Upper lobe of left lung (tissue), 6 donors: ENCODE results near the gene CMTR1. TPM values are rescaled to one million over a fixed set of nuclear protein-coding genes. Genes with fewer than 3 reads are reported as not detected.
"Not testable (repeated sequence)": the region's sequence is repeated elsewhere in the genome, so short reads cannot be mapped to it uniquely, and the experiment has no call there.

Experiments used
- ATAC-seq, 2 donors: fragments of 200-7000 bp; cut with Tn5 transposase; one replicate each; pipeline ENCODE4 v1.9.1; 2022; ENCODE audit warnings: mild to moderate bottlenecking in 2 of 2, moderate library complexity in 2 of 2; ENCODE audit not compliant: low FRiP score in 2 of 2
- DNase-seq, 2 donors: peaks; one replicate each; pipeline ENCODE4 v3.0.0-alpha.2; 2019 to 2020
- H3K27ac ChIP-seq, 4 donors: fragments of 200-600 bp; sonication (generic); one replicate each; pipeline ENCODE4 v1.5.1; 2016 to 2019
- H3K27me3 ChIP-seq, 4 donors: fragments of 200-600 bp; sonication (generic); one replicate each; pipeline ENCODE4 v1.5.1; 2017 to 2019
- H3K36me3 ChIP-seq, 4 donors: fragments of 200-600 bp; sonication (generic); one replicate each; pipeline ENCODE4 v1.5.1; 2016 to 2019
- H3K4me1 ChIP-seq, 4 donors: fragments of 200-600 bp; sonication (generic); one replicate each; pipeline ENCODE4 v1.5.1; 2018 to 2019
- H3K4me3 ChIP-seq, 4 donors: fragments of 200-600 bp; sonication (generic); one replicate each; pipeline ENCODE4 v1.5.1; 2017 to 2019; ENCODE audit warnings: mild to moderate bottlenecking in 2 of 4, moderate library complexity in 1 of 4
- H3K9me3 ChIP-seq, 4 donors: fragments of 200-600 bp; sonication (generic); one replicate each; pipeline ENCODE4 v1.5.1; 2018 to 2019
- EP300 ChIP-seq, 4 donors: sonication (generic); formaldehyde crosslinking; IDR thresholded peaks; one replicate each; pipeline ENCODE4 v1.5.1; 2017; ENCODE audit warnings: antibody characterized with exemption in 4 of 4, control low read depth in 2 of 4
- POLR2A ChIP-seq, 4 donors: fragments of 450-650 bp; IDR thresholded peaks; one replicate each; pipeline ENCODE4 v1.5.1; 2016 to 2017; ENCODE audit warnings: antibody characterized with exemption in 4 of 4, mild to moderate bottlenecking in 2 of 4
- POLR2AphosphoS5 ChIP-seq, 2 donors: sonication (generic); formaldehyde crosslinking; IDR thresholded peaks; one replicate each; pipeline ENCODE4 v1.5.1; 2017; ENCODE audit warnings: antibody characterized with exemption in 2 of 2
- WGBS, 2 donors: methylation state at CpG; one replicate each; pipeline ENCODE4 v1.1.5; 2017 to 2018; 5-methylcytosine and 5-hydroxymethylcytosine counted together
- total RNA-seq, 6 donors: library from RNA; depleted of rRNA in 4 of 6; stranded (reverse); fragments of >200 nt in 4 of 6; gene quantifications; one replicate each; pipeline versions ENCODE4 v1.1.0 to v1.2.1, GENCODE V29; 2016 to 2021
- TF ChIP-seq, protein P1 (sequence below), 6 experiments: fragments of 450-650 bp in 4 of 6; fragments of 200-600 bp in 2 of 6; sonication (generic) in 2 of 6; IDR thresholded peaks; one replicate each; pipeline ENCODE4 v1.5.1; 2016 to 2019; ENCODE audit warnings: antibody characterized with exemption in 6 of 6
- donor health status: DM: no; HTN: no; CAD: no; lungs with moderate emphysema.
- donor health status: DM: no; HTN: yes; CAD: no; lungs with severe emphysema.

Gene CMTR1
- total RNA-seq, 6 donors from 2014 or later = 34.5 to 80.7 (median 38.1) TPM

GRCh38 chr6:37399795-37400490, 33.1 kb upstream of the CMTR1 start:
- WGBS, 2 donors = 56 to 70% methylated on average over 4 of the region's 4 CpGs
- H3K27ac ChIP-seq = no peak overlapping the region

GRCh38 chr6:37401658-37402057, 31.4 kb upstream of the CMTR1 start:
- H3K36me3 ChIP-seq, H3K27me3 ChIP-seq, H3K4me3 ChIP-seq, DNase-seq, ATAC-seq, H3K9me3 ChIP-seq, H3K4me1 ChIP-seq, H3K27ac ChIP-seq: not testable (repeated sequence)

More at GRCh38 chr6:37399795-37400490, 33.1 kb upstream of the CMTR1 start:
- DNase-seq (no peak), ATAC-seq (no peak)
- Histone ChIP-seq H3K36me3 (no peaks in the 10 kb centered on the region), H3K4me3 (no peak overlapping the region), H3K4me1 (no peaks in the 10 kb centered on the region), H3K27me3 (no peaks in the 10 kb centered on the region), H3K9me3 (no peaks in the 10 kb centered on the region)
- no peak for TF ChIP-seq EP300 (IDR thresholded peaks at IDR 0.05)
- TF ChIP-seq, protein P1, sequence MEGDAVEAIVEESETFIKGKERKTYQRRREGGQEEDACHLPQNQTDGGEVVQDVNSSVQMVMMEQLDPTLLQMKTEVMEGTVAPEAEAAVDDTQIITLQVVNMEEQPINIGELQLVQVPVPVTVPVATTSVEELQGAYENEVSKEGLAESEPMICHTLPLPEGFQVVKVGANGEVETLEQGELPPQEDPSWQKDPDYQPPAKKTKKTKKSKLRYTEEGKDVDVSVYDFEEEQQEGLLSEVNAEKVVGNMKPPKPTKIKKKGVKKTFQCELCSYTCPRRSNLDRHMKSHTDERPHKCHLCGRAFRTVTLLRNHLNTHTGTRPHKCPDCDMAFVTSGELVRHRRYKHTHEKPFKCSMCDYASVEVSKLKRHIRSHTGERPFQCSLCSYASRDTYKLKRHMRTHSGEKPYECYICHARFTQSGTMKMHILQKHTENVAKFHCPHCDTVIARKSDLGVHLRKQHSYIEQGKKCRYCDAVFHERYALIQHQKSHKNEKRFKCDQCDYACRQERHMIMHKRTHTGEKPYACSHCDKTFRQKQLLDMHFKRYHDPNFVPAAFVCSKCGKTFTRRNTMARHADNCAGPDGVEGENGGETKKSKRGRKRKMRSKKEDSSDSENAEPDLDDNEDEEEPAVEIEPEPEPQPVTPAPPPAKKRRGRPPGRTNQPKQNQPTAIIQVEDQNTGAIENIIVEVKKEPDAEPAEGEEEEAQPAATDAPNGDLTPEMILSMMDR (IDR thresholded peaks at IDR 0.05) = no peak
- TF ChIP-seq POLR2AphosphoS5 (IDR thresholded peaks at IDR 0.05) = no peak
- no peak for TF ChIP-seq POLR2A (IDR thresholded peaks at IDR 0.05)

DNA sequence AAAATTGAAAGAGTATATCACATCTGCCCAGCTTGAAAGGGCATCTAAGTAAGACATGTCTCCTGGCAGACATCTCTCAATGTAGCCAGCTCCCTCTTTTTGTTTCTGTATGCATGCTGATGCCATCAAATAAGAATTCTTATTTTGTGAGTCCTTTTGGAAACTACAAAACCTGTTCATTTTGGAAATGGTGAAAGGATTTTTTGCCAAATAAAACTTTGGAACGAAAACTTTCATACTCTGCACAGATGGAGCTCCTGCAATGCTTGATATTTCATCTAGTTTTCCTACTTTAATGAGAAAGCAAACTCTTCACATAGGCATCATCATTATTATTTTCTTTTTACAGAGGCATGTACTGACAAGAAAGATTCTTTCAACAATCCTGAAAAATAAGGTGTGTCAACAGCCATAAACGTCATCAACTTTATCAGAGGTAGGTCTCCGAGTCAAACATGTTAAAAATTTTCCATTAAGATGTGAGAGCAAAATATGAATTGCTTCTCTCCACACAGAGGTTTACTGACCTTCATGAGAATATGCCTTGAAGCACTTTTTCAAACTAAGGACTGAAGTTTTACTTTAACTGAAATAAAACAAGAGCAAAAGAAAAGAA, 26.2 kb upstream of the CMTR1 start:
- H3K4me1 ChIP-seq = no peaks in the 10 kb centered on the region
- no peak overlapping the region for H3K4me3 ChIP-seq
- WGBS, 2 donors = 60 to 69% methylated on average over 3 of the region's 3 CpGs
- H3K36me3 ChIP-seq = no peaks in the 10 kb centered on the region
- DNase-seq (no peak), ATAC-seq (no peak)
- TF ChIP-seq, protein P1 (IDR thresholded peaks at IDR 0.05) = no peak
- TF ChIP-seq EP300 (IDR thresholded peaks at IDR 0.05) (no peak), POLR2AphosphoS5 (IDR thresholded peaks at IDR 0.05) (no peak), POLR2A (IDR thresholded peaks at IDR 0.05) (no peak)
- no peaks in the 10 kb centered on the region for H3K27me3 ChIP-seq
- H3K27ac ChIP-seq = no peak overlapping the region
- H3K9me3 ChIP-seq = no peaks in the 10 kb centered on the region

DNA sequence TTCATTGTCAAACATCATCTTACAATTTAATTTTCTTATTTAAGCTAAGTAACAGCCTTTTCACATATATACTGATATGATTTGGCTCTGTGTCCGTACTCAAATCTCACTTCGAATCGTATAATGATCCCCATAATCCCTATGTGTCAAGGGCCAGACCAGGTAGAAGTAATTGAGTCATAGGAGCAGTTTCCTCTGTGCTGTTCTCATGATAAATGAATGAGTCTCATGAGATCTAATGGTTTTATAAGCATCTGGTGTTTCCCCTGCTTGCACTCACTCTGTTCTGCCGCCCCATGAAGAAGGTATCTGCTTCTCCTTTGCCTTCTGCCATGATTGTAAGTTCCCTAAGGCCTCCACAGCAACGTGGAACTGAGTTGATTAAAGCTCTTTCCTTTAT, 25.1 kb upstream of the CMTR1 start:
- ATAC-seq (no peak), DNase-seq (no peak)
- 80% methylated on average over 5 of the region's 5 CpGs for WGBS, 2 donors
- Histone ChIP-seq H3K4me3 (no peak overlapping the region), H3K36me3 (no peaks in the 10 kb centered on the region), H3K27me3 (no peaks in the 10 kb centered on the region), H3K9me3 (no peaks in the 10 kb centered on the region), H3K27ac (no peak overlapping the region), H3K4me1 (no peaks in the 10 kb centered on the region)
- TF ChIP-seq POLR2AphosphoS5 (IDR thresholded peaks at IDR 0.05) (no peak), EP300 (IDR thresholded peaks at IDR 0.05) (no peak), POLR2A (IDR thresholded peaks at IDR 0.05) (no peak)
- TF ChIP-seq, protein P1 (IDR thresholded peaks at IDR 0.05) = no peak

GRCh38 chr6:37409501-37409900, 23.5 kb upstream of the CMTR1 start:
- H3K4me1 ChIP-seq = no peaks in the 10 kb centered on the region
- H3K36me3 ChIP-seq = no peaks in the 10 kb centered on the region
- 92 to 100% methylated on average over 1 of the region's 1 CpG for WGBS, 2 donors
- TF ChIP-seq POLR2A (IDR thresholded peaks at IDR 0.05) = no peak
- TF ChIP-seq EP300 (IDR thresholded peaks at IDR 0.05) = no peak
- TF ChIP-seq POLR2AphosphoS5 (IDR thresholded peaks at IDR 0.05) = no peak
- TF ChIP-seq, protein P1 (IDR thresholded peaks at IDR 0.05) = no peak
- no peak for ATAC-seq
- DNase-seq = no peak
- no peak overlapping the region for H3K27ac ChIP-seq
- no peaks in the 10 kb centered on the region for H3K27me3 ChIP-seq
- no peak overlapping the region for H3K4me3 ChIP-seq
- no peaks in the 10 kb centered on the region for H3K9me3 ChIP-seq
